Liver (tissue), 9 donors: ENCODE data around the gene PPM1M. TPM values are rescaled to one million over a fixed set of nuclear protein-coding genes. Genes with fewer than 3 reads are reported as not detected.

Experiments
- DNase-seq: peaks from one replicate; pipeline ENCODE4 v3.0.0-alpha.2; 2017; ENCODE audit warnings: low spot score
- H3K27ac ChIP-seq, 2 donors: one replicate each; pipeline ENCODE4 v1.7.0; 2013; ENCODE audit warnings: inconsistent platforms in 2 of 2, low read length in 2 of 2, control low read depth in 1 of 2, low read depth in 1 of 2, mild to moderate bottlenecking in 1 of 2
- H3K27me3 ChIP-seq, 4 donors: one replicate each; pipeline versions ENCODE4 v1.6.1 to v1.7.0; 2013; ENCODE audit warnings: low read length in 3 of 4, inconsistent platforms in 1 of 4, mild to moderate bottlenecking in 1 of 4, moderate library complexity in 1 of 4; ENCODE audit not compliant: control insufficient read depth in 4 of 4, insufficient read depth in 4 of 4
- H3K36me3 ChIP-seq, 4 donors: one replicate each; pipeline versions ENCODE4 v1.6.1 to v1.7.0; 2013; ENCODE audit warnings: low read length in 3 of 4, mild to moderate bottlenecking in 3 of 4, low read depth in 1 of 4, moderate library complexity in 1 of 4; ENCODE audit not compliant: control insufficient read depth in 4 of 4, insufficient read depth in 3 of 4
- H3K4me1 ChIP-seq, 4 donors: one replicate each; pipeline versions ENCODE4 v1.6.1 to v1.7.0; 2013; ENCODE audit warnings: low read length in 3 of 4, mild to moderate bottlenecking in 3 of 4, moderate library complexity in 1 of 4; ENCODE audit not compliant: control insufficient read depth in 4 of 4, insufficient read depth in 4 of 4
- H3K4me3 ChIP-seq, 3 donors: one replicate each; pipeline versions ENCODE4 v1.6.1 to v1.7.0; 2013; ENCODE audit warnings: low read length in 3 of 3, control low read depth in 1 of 3, low read depth in 1 of 3, mild to moderate bottlenecking in 1 of 3
- H3K9ac ChIP-seq, 2 donors: one replicate each; pipeline ENCODE4 v1.7.0; 2013; ENCODE audit warnings: low read length in 2 of 2, mild to moderate bottlenecking in 2 of 2, moderate library complexity in 2 of 2, control low read depth in 1 of 2, low read depth in 1 of 2
- H3K9me3 ChIP-seq, 4 donors: one replicate each; pipeline versions ENCODE4 v1.6.1 to v1.7.0; 2013; ENCODE audit warnings: low read length in 3 of 4; ENCODE audit not compliant: control insufficient read depth in 4 of 4
- ATF3 ChIP-seq: IDR thresholded peaks from 2 replicates; pipeline ENCODE4 v1.6.1; 2016; ENCODE audit warnings: antibody characterized with exemption
- EGR1 ChIP-seq, 2 donors: IDR thresholded peaks; 2 replicates each; pipeline ENCODE4 v1.6.1; 2016 to 2018; ENCODE audit warnings: antibody characterized with exemption in 2 of 2, low read depth in 2 of 2
- FOXA2 ChIP-seq: IDR thresholded peaks from 2 replicates; pipeline ENCODE4 v1.6.1; 2016; ENCODE audit warnings: antibody characterized with exemption
- GABPA ChIP-seq, 2 donors: IDR thresholded peaks in 1 of 2; conservative IDR thresholded peaks in 1 of 2; 2 replicates each; pipeline ENCODE4 v1.6.1; 2016; ENCODE audit warnings: antibody characterized with exemption in 2 of 2, mild to moderate bottlenecking in 1 of 2, moderate library complexity in 1 of 2
- HNF4A ChIP-seq, 2 donors: conservative IDR thresholded peaks; 2 replicates each; pipeline ENCODE4 v1.6.1; 2016; ENCODE audit warnings: antibody characterized with exemption in 2 of 2, mild to moderate bottlenecking in 2 of 2
- HNF4G ChIP-seq: IDR thresholded peaks from 2 replicates; pipeline ENCODE4 v1.6.1; 2016; ENCODE audit warnings: antibody characterized with exemption
- JUND ChIP-seq, 2 donors: IDR thresholded peaks; 2 replicates each; pipeline ENCODE4 v1.6.1; 2016; ENCODE audit warnings: antibody characterized with exemption in 2 of 2
- RAD21 ChIP-seq, 2 donors: IDR thresholded peaks; 2 replicates each; pipeline ENCODE4 v1.6.1; 2016; ENCODE audit warnings: antibody characterized with exemption in 2 of 2, mild to moderate bottlenecking in 2 of 2
- REST ChIP-seq: IDR thresholded peaks from 2 replicates; pipeline ENCODE4 v1.6.1; 2016; ENCODE audit warnings: antibody characterized with exemption, mild to moderate bottlenecking
- TAF1 ChIP-seq: conservative IDR thresholded peaks from 2 replicates; pipeline ENCODE4 v1.6.1; 2016; ENCODE audit warnings: antibody characterized with exemption, mild to moderate bottlenecking
- ZBTB33 ChIP-seq: IDR thresholded peaks from 2 replicates; pipeline ENCODE4 v1.6.1; 2016; ENCODE audit warnings: antibody characterized with exemption
- WGBS: extraction: QIAGEN DNeasy Blood & Tissue Kit; methylation state at CpG from one replicate; pipeline ENCODE4 v1.1.7; 2013; 5-methylcytosine and 5-hydroxymethylcytosine counted together
- polyA plus RNA-seq, 2 donors: library from polyadenylated mRNA; stranded (reverse) in 1 of 2; unstranded in 1 of 2; fragments of 200-250 nt in 1 of 2; fragments of >200 nt in 1 of 2; fragmentation: Nextera tagmentation in 1 of 2; extraction: Ambion mirVana in 1 of 2; gene quantifications; one replicate each; pipeline versions ENCODE4 v1.2.1 to v1.2.3, GENCODE V29; 2013 to 2015
- total RNA-seq, 2 donors: library from RNA; depleted of rRNA; stranded (reverse); fragments of >200 nt; gene quantifications; one replicate each; pipeline ENCODE4 v1.2.3, GENCODE V29; 2014
- donor health status: healthy.
- donor health status: healthy.
- donor health status: healthy.
- donor health status: healthy.
- donor health status: healthy.

Gene PPM1M
- total and polyA plus RNA-seq, 4 donors = 2.8 to 5.5 (median 4.6) TPM

- no peak for TF ChIP-seq REST
Observed at GRCh38 chr3:52223449-52224408, 21.8 kb upstream of the PPM1M start (continued).

GRCh38 chr3:52225452-52226228 lies 19.9 kb upstream of the PPM1M start, which contains the start of gene TLR9:
TSS of gene TLR9 (minus strand) at chr3:52225645. CDS start at chr3:52225529, 116 bp downstream.
- 80% methylated on average over 9 of the region's 9 CpGs for WGBS
- Histone ChIP-seq H3K27me3 (no peaks in the 10 kb centered on the region), H3K9ac (no peak within 1 kb of the TSS), H3K9me3 (no peaks in the 10 kb centered on the region), H3K4me1 (peaks cover 0 to 2% (median 1%) of the 10 kb centered on the region in 4 donors), H3K36me3 (peaks cover 4 to 29% (median 9%) of the 10 kb centered on the region in 4 donors), H3K4me3 (no peak within 1 kb of the TSS), H3K27ac (no peak within 1 kb of the TSS)
- DNase-seq = no peak
- no peak for TF ChIP-seq REST

GRCh38 chr3:52226229-52226817 lies 19.2 kb upstream of the PPM1M start:
- no peak for DNase-seq
- no peak overlapping the region for H3K4me3 ChIP-seq
- H3K27ac ChIP-seq = no peak overlapping the region
- no peak overlapping the region for H3K9ac ChIP-seq
- no peaks in the 10 kb centered on the region for H3K9me3 ChIP-seq
- H3K27me3 ChIP-seq = no peaks in the 10 kb centered on the region
- H3K36me3 ChIP-seq = peaks cover 4 to 35% (median 12%) of the 10 kb centered on the region in 4 donors
- H3K4me1 ChIP-seq = peaks cover 0 to under 1% (median 0%) of the 10 kb centered on the region in 4 donors
- 91% methylated on average over 5 of the region's 5 CpGs for WGBS
- TF ChIP-seq TAF1 (no peak), HNF4A (conservative IDR thresholded peaks at IDR 0.05) (no peak), GABPA (IDR thresholded peaks at IDR 0.05 in 1 of 2, conservative IDR thresholded peaks at IDR 0.05 in 1 of 2) (no peak), RAD21 (IDR thresholded peaks at IDR 0.05) (no peak), JUND (IDR thresholded peaks at IDR 0.05) (no peak), REST (no peak), HNF4G (no peak), ZBTB33 (no peak), ATF3 (no peak), EGR1 (IDR thresholded peaks at IDR 0.05; ENCODE audit: low read depth in 2 of 2) (no peak), FOXA2 (no peak)
